ENCODE data around the gene LIPC. TPM values are rescaled to one million over a fixed set of nuclear protein-coding genes. Genes with fewer than 3 reads are reported as not detected.

LIPC gene
- total and polyA plus RNA-seq, 2 of the 4 experiments (the other 2 are of a cell fraction), result 0.07 TPM; not detected in 1

- H3K27ac ChIP-seq (ENCODE audit: insufficient read depth, low read length), result no peak overlapping the region
Observed at GRCh38 chr15:58474741-58475323, 43.0 kb downstream of the LIPC start.

More at GRCh38 chr15:58474741-58475323, 43.0 kb downstream of the LIPC start:
- in situ Hi-C loops (cut with MboI; ENCODE audit: low sequenced_read_pairs) (no loop called here), intact Hi-C loops (cut with micrococcal nuclease) (loop anchor here (5.0 to 10.0 kb wide), 3 partner anchors 72 to 200 kb away; no protein-coding TSS in a partner anchor), dilution Hi-C loops (cut with HindIII; ENCODE audit: low sequenced_read_pairs, unreplicated experiment) (no loop called here)
- H2BK5ac ChIP-seq (ENCODE audit: low read depth, low read length, poor library complexity, severe bottlenecking), result peak overlapping the region; percentile 17
- no peak overlapping the region for H2AFZ ChIP-seq (replicated peaks; ENCODE audit: low read length, poor library complexity)
- peak overlapping the region; percentile 82 for H4K91ac ChIP-seq (ENCODE audit: insufficient read depth, low read depth, low read length)
- H3K4ac ChIP-seq (ENCODE audit: low read depth, low read length), result peak overlapping the region; percentile 76
- no peaks in the 10 kb centered on the region for H4K20me1 ChIP-seq (ENCODE audit: insufficient read depth, low read length)
- no peak overlapping the region for H3K4me2 ChIP-seq (ENCODE audit: low read depth, low read length)
- H3K14ac ChIP-seq (replicated peaks; ENCODE audit: low read depth, low read length), result peak overlapping the region; percentile 46
- BruUV-seq (replicated peaks), result no TSS peak
- ChIA-PET POLR2A (ENCODE audit: unreplicated experiment) (no interaction called here), CTCF (no interaction called here)
- no peak overlapping the region for H3K9ac ChIP-seq (ENCODE audit: low read depth, low read length)
- H2BK20ac ChIP-seq (ENCODE audit: low read depth, low read length), result peak overlapping the region; percentile 88
- peak overlapping the region in 1 of 2 experiments; percentile 3; a peak in 1 of 4 replicates for H4K8ac ChIP-seq (ENCODE audit: low read depth in 2 of 2, low read length in 2 of 2)
- peak overlapping the region; percentile 95 for H2AK5ac ChIP-seq (ENCODE audit: low read depth, low read length)
- H2BK120ac ChIP-seq (ENCODE audit: low read depth, low read length), result peak overlapping the region; percentile 99
- ATAC-seq (ENCODE audit: low read depth) (no peak), DNase-seq (no peak)
- peaks cover 18% of the 10 kb centered on the region for H3K9me1 ChIP-seq (ENCODE audit: insufficient read depth, low read length)
- no peaks in the 10 kb centered on the region for H3K9me3 ChIP-seq (ENCODE audit: control insufficient read depth, insufficient read depth, low read length)
- no peak for TF ChIP-seq RAD21 (IDR thresholded peaks at IDR 0.05; ENCODE audit: low read length)
- no peak for TF ChIP-seq MAFK (IDR thresholded peaks at IDR 0.05; ENCODE audit: low read depth, low read length)
- TF ChIP-seq NFE2L2 (IDR thresholded peaks at IDR 0.05; ENCODE audit: low read depth, low read length), result no peak
- TF ChIP-seq ELK1 (IDR thresholded peaks at IDR 0.05; ENCODE audit: borderline replicate concordance, low read depth, low read length), result no peak
- no peak overlapping the region for H3K56ac ChIP-seq (ENCODE audit: extremely low read depth, insufficient read depth, low read length)
- peak overlapping the region; percentile 98; the same call in 2 of the 3 replicates for H2BK15ac ChIP-seq (ENCODE audit: low read depth, low read length)
- H3K36me3 ChIP-seq (ENCODE audit: control insufficient read depth, insufficient read depth, low read length), result no peaks in the 10 kb centered on the region
- WGBS, 2 experiments (ENCODE audit: extremely low coverage in 2 of 2, insufficient read length in 1 of 2), result 60% methylated on average over 1 of the region's 1 CpG; no CpG with 5 or more reads in 1 of the 2 experiments
- no peak overlapping the region for H3K23ac ChIP-seq (ENCODE audit: low read depth, low read length)
- H3K18ac ChIP-seq (ENCODE audit: low read depth, low read length), result 0 out of 2 replicates have a peak overlapping the region, but pooled peaks have one; percentile 22
- no peak overlapping the region for H2AK9ac ChIP-seq (replicated peaks; ENCODE audit: low read depth, low read length, poor library complexity)
- no peaks in the 10 kb centered on the region for H3K27me3 ChIP-seq (ENCODE audit: control insufficient read depth, insufficient read depth, low read length)
- 0 out of 4 replicates have a peak, but pooled peaks cover 0 to 11% of the 10 kb centered on the region in 2 experiments for H3K79me1 ChIP-seq (ENCODE audit: low read depth in 1 of 2, low read length in 2 of 2)
- H3K4me1 ChIP-seq (ENCODE audit: control insufficient read depth, insufficient read depth, low read length), result peaks cover 21% of the 10 kb centered on the region
- H4K5ac ChIP-seq (ENCODE audit: low read depth, low read length), result peak overlapping the region; percentile 35; the same call in 1 of the 2 replicates
- H3K4me3 ChIP-seq (ENCODE audit: insufficient read depth, low read depth, low read length), result no peak overlapping the region

Measured in IMR-90 (cell line).